HEK293 (cell line): ENCODE results near the gene MT2A.

Experiments used
- FEZF1 ChIP-seq: fragments of 450-650 bp; formaldehyde crosslinking; IDR thresholded peaks from 2 replicates; pipeline ENCODE4 v1.5.1; 2016; ENCODE audit warnings: missing biosample characterization, missing genetic modification characterization
- KLF9 ChIP-seq: fragments of 450-650 bp; formaldehyde crosslinking; IDR thresholded peaks from 2 replicates; pipeline ENCODE4 v1.5.1; 2016; ENCODE audit warnings: missing biosample characterization, missing genetic modification characterization, low read depth
- MZF1 ChIP-seq: fragments of 450-650 bp; formaldehyde crosslinking; IDR thresholded peaks from 2 replicates; pipeline ENCODE4 v1.5.1; 2017; ENCODE audit warnings: missing biosample characterization, missing genetic modification characterization, borderline replicate concordance
- PRDM2 ChIP-seq: fragments of 450-650 bp; formaldehyde crosslinking; IDR thresholded peaks from 2 replicates; pipeline ENCODE4 v1.5.1; 2016; ENCODE audit warnings: missing biosample characterization, missing genetic modification characterization, borderline replicate concordance
- SP7 ChIP-seq: fragments of 450-650 bp; formaldehyde crosslinking; IDR thresholded peaks from 2 replicates; pipeline ENCODE4 v1.5.1; 2016; ENCODE audit warnings: missing biosample characterization, missing genetic modification characterization
- WT1 ChIP-seq: fragments of 450-650 bp; formaldehyde crosslinking; IDR thresholded peaks from 2 replicates; pipeline ENCODE4 v1.5.1; 2016; ENCODE audit warnings: missing biosample characterization, missing genetic modification characterization
- ZBTB21 ChIP-seq: fragments of 450-650 bp; formaldehyde crosslinking; IDR thresholded peaks from 2 replicates; pipeline ENCODE4 v1.5.1; 2017; ENCODE audit warnings: missing biosample characterization, missing genetic modification characterization
- ZBTB44 ChIP-seq: fragments of 450-650 bp; IDR thresholded peaks from 2 replicates; pipeline ENCODE4 v1.5.1; 2018; ENCODE audit warnings: missing biosample characterization, mild to moderate bottlenecking, missing genetic modification characterization
- ZNF202 ChIP-seq: fragments of 450-650 bp; formaldehyde crosslinking; IDR thresholded peaks from 2 replicates; pipeline ENCODE4 v1.5.1; 2016; ENCODE audit warnings: missing biosample characterization, missing genetic modification characterization, borderline replicate concordance
- ZNF214 ChIP-seq: fragments of 450-650 bp; formaldehyde crosslinking; IDR thresholded peaks from 2 replicates; pipeline ENCODE4 v1.5.1; 2017; ENCODE audit warnings: missing biosample characterization, mild to moderate bottlenecking, missing genetic modification characterization, borderline replicate concordance
- ZNF266 ChIP-seq: fragments of 450-650 bp; formaldehyde crosslinking; IDR thresholded peaks from 2 replicates; pipeline ENCODE4 v1.5.1; 2016; ENCODE audit warnings: missing biosample characterization, missing genetic modification characterization, low read depth
- ZNF692 ChIP-seq: fragments of 450-650 bp; formaldehyde crosslinking; IDR thresholded peaks from 2 replicates; pipeline ENCODE4 v1.5.1; 2016; ENCODE audit warnings: missing biosample characterization, missing genetic modification characterization
- ZSCAN5A ChIP-seq: fragments of 450-650 bp; formaldehyde crosslinking; IDR thresholded peaks from 2 replicates; pipeline ENCODE4 v1.5.1; 2016; ENCODE audit warnings: missing biosample characterization, missing genetic modification characterization
- TF ChIP-seq, protein P1 (sequence below): fragments of 450-650 bp; formaldehyde crosslinking; IDR thresholded peaks from 2 replicates; pipeline ENCODE4 v1.5.1; 2016; ENCODE audit warnings: missing biosample characterization, missing genetic modification characterization
- TF ChIP-seq, protein P2 (sequence below): fragments of 450-650 bp; formaldehyde crosslinking; IDR thresholded peaks from 2 replicates; pipeline ENCODE4 v1.5.1; 2016; ENCODE audit warnings: missing biosample characterization, missing genetic modification characterization
- TF ChIP-seq, protein P3 (sequence below): fragments of 450-650 bp; formaldehyde crosslinking; IDR thresholded peaks from 2 replicates; pipeline ENCODE4 v1.5.1; 2016; ENCODE audit warnings: missing biosample characterization, missing genetic modification characterization

MT2A gene

DNA sequence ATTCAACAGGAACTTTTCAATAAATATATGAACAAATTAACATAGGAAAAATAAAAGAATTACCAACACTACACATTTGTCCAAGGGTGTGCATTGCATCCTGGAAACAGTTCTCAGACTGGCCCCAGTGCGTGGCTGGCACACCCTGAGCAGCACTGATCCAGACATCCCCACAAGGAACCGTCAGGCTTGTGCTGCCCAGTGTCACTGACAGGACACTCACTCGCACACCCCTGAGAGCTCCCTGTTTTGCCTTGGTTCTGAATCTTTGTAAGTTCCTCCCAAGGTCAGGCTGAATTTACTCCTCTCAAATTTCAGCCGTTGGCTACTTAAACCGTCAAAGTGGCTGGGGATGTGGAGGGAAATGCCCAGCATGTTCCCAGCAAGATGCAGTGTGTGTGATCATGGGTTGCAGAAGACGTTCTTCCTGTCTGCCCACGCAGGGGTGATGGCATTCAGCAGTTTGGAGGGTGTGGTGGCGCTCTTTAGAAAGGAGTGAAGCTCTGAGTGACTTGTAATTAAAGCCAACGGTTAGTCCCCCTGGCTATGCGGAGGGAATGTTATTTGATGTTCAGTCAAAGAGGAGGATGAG lies 1.7 kb downstream of the MT2A start (continued):
- no peak for TF ChIP-seq PRDM2 (tag by site-specific recombination)
- no peak for TF ChIP-seq ZNF266 (tag by site-specific recombination)
- peak; percentile 38; the same call in 1 of the 2 replicates for TF ChIP-seq MZF1
- peak; percentile 70 for TF ChIP-seq ZBTB44 (tag by site-specific recombination)
- peak; percentile 92 for TF ChIP-seq SP7 (tag by site-specific recombination)
- TF ChIP-seq WT1 (tag by site-specific recombination), result peak; percentile 72
- no peak for TF ChIP-seq ZSCAN5A (tag by site-specific recombination)
- TF ChIP-seq ZNF692 (tag by site-specific recombination), result peak; percentile 48; the same call in 1 of the 2 replicates
- TF ChIP-seq ZNF214 (tag by site-specific recombination), result no peak
- TF ChIP-seq, protein P1, sequence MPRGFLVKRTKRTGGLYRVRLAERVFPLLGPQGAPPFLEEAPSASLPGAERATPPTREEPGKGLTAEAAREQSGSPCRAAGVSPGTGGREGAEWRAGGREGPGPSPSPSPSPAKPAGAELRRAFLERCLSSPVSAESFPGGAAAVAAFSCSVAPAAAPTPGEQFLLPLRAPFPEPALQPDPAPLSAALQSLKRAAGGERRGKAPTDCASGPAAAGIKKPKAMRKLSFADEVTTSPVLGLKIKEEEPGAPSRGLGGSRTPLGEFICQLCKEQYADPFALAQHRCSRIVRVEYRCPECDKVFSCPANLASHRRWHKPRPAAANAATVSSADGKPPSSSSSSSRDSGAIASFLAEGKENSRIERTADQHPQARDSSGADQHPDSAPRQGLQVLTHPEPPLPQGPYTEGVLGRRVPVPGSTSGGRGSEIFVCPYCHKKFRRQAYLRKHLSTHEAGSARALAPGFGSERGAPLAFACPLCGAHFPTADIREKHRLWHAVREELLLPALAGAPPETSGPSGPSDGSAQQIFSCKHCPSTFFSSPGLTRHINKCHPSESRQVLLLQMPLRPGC, result no peak
- TF ChIP-seq, protein P2, sequence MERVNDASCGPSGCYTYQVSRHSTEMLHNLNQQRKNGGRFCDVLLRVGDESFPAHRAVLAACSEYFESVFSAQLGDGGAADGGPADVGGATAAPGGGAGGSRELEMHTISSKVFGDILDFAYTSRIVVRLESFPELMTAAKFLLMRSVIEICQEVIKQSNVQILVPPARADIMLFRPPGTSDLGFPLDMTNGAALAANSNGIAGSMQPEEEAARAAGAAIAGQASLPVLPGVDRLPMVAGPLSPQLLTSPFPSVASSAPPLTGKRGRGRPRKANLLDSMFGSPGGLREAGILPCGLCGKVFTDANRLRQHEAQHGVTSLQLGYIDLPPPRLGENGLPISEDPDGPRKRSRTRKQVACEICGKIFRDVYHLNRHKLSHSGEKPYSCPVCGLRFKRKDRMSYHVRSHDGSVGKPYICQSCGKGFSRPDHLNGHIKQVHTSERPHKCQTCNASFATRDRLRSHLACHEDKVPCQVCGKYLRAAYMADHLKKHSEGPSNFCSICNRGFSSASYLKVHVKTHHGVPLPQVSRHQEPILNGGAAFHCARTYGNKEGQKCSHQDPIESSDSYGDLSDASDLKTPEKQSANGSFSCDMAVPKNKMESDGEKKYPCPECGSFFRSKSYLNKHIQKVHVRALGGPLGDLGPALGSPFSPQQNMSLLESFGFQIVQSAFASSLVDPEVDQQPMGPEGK, result peak; percentile 21; the same call in 1 of the 2 replicates
- TF ChIP-seq FEZF1 (tag by site-specific recombination), result peak; percentile 72
- no peak for TF ChIP-seq ZNF202 (tag by site-specific recombination)
- TF ChIP-seq, protein P3, sequence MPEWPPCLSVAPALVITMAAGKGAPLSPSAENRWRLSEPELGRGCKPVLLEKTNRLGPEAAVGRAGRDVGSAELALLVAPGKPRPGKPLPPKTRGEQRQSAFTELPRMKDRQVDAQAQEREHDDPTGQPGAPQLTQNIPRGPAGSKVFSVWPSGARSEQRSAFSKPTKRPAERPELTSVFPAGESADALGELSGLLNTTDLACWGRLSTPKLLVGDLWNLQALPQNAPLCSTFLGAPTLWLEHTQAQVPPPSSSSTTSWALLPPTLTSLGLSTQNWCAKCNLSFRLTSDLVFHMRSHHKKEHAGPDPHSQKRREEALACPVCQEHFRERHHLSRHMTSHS (tag by site-specific recombination), result no peak
- TF ChIP-seq ZBTB21 (tag by site-specific recombination), result peak; percentile 46
- peak; percentile 51; the same call in 1 of the 2 replicates for TF ChIP-seq KLF9
- TF ChIP-seq, all 188 proteins: peak for 17
